Parathyroid adenoma (tissue), 2 donors: ENCODE results near the gene ARPC2.

Source experiments
- H2AFZ ChIP-seq: fragments of 300-600 bp; sonication (generic); one replicate; pipeline ENCODE4 v1.7.0; 2017; ENCODE audit warnings: antibody characterized with exemption, mild to moderate bottlenecking
- H3K27ac ChIP-seq: fragments of 300-600 bp; sonication (generic); one replicate; pipeline ENCODE4 v1.7.0; 2017
- H3K27me3 ChIP-seq: fragments of 300-600 bp; sonication (generic); one replicate; pipeline ENCODE4 v1.7.0; 2017; ENCODE audit warnings: low read length; ENCODE audit not compliant: control insufficient read depth, insufficient read depth
- H3K36me3 ChIP-seq: fragments of 300-600 bp; sonication (generic); one replicate; pipeline ENCODE4 v1.7.0; 2017; ENCODE audit warnings: low read length; ENCODE audit not compliant: control insufficient read depth, insufficient read depth
- H3K4me1 ChIP-seq: fragments of 300-600 bp; sonication (generic); one replicate; pipeline ENCODE4 v1.7.0; 2017; ENCODE audit warnings: control low read depth
- H3K4me2 ChIP-seq: fragments of 300-600 bp; sonication (generic); one replicate; pipeline ENCODE4 v1.7.0; 2017; ENCODE audit warnings: low read length
- H3K4me3 ChIP-seq: fragments of 300-600 bp; sonication (generic); one replicate; pipeline ENCODE4 v1.7.0; 2017; ENCODE audit warnings: low read depth, low read length
- H3K79me2 ChIP-seq: fragments of 300-600 bp; sonication (generic); one replicate; pipeline ENCODE4 v1.7.0; 2017; ENCODE audit warnings: control low read depth
- H3K9ac ChIP-seq: fragments of 300-600 bp; sonication (generic); one replicate; pipeline ENCODE4 v1.7.0; 2017; ENCODE audit warnings: mild to moderate bottlenecking
- H3K9me3 ChIP-seq: fragments of 300-600 bp; sonication (generic); one replicate; pipeline ENCODE4 v1.7.0; 2017; ENCODE audit warnings: low read length; ENCODE audit not compliant: control insufficient read depth
- CTCF ChIP-seq: fragments of 300-600 bp; sonication (generic); IDR thresholded peaks from one replicate; pipeline ENCODE4 v1.7.0; 2017; ENCODE audit warnings: antibody characterized with exemption, mild to moderate bottlenecking
- donor health status: primary hyperparathyroidism.

Gene ARPC2

GRCh38 chr2:218186876-218187275 is 30.1 kb upstream of the ARPC2 start:
- no peaks in the 10 kb centered on the region for H3K9me3 ChIP-seq
- H3K9ac ChIP-seq: no peak overlapping the region
- H3K27ac ChIP-seq: no peak overlapping the region
- no peaks in the 10 kb centered on the region for H3K79me2 ChIP-seq
- H3K27me3 ChIP-seq: no peaks in the 10 kb centered on the region
- peak overlapping the region; percentile 83 for H2AFZ ChIP-seq
- no peak overlapping the region for H3K4me2 ChIP-seq
- H3K4me3 ChIP-seq: no peak overlapping the region
- TF ChIP-seq CTCF: no peak
- H3K36me3 ChIP-seq: no peaks in the 10 kb centered on the region
- peaks cover 9% of the 10 kb centered on the region for H3K4me1 ChIP-seq

GRCh38 chr2:218187296-218188015 is 29.5 kb upstream of the ARPC2 start:
- no peaks in the 10 kb centered on the region for H3K79me2 ChIP-seq
- H2AFZ ChIP-seq: peak overlapping the region; percentile 83
- no peak overlapping the region for H3K9ac ChIP-seq
- H3K9me3 ChIP-seq: no peaks in the 10 kb centered on the region
- no peaks in the 10 kb centered on the region for H3K36me3 ChIP-seq
- no peak overlapping the region for H3K4me3 ChIP-seq
- no peak overlapping the region for H3K27ac ChIP-seq
- H3K4me1 ChIP-seq: peaks cover 9% of the 10 kb centered on the region
- no peaks in the 10 kb centered on the region for H3K27me3 ChIP-seq
- no peak overlapping the region for H3K4me2 ChIP-seq
- TF ChIP-seq CTCF: no peak

- no peak overlapping the region for H3K27ac ChIP-seq
- TF ChIP-seq CTCF: no peak
These were observed 28.5 kb upstream of the ARPC2 start for GRCh38 chr2:218188528-218188927.

GRCh38 chr2:218192902-218193430 is 24.0 kb upstream of the ARPC2 start:
- H3K9me3 ChIP-seq: no peaks in the 10 kb centered on the region
- no peaks in the 10 kb centered on the region for H3K27me3 ChIP-seq
- H3K4me3 ChIP-seq: no peak overlapping the region
- no peak overlapping the region for H3K4me2 ChIP-seq
- no peak for TF ChIP-seq CTCF
- no peak overlapping the region for H3K9ac ChIP-seq
- H3K36me3 ChIP-seq: no peaks in the 10 kb centered on the region
- H3K4me1 ChIP-seq: no peaks in the 10 kb centered on the region
- no peaks in the 10 kb centered on the region for H3K79me2 ChIP-seq
- no peak overlapping the region for H3K27ac ChIP-seq
- no peak overlapping the region for H2AFZ ChIP-seq

More at GRCh38 chr2:218188528-218188927, 28.5 kb upstream of the ARPC2 start:
- H3K4me2 ChIP-seq: no peak overlapping the region
- H3K36me3 ChIP-seq: no peaks in the 10 kb centered on the region
- no peak overlapping the region for H2AFZ ChIP-seq
- no peaks in the 10 kb centered on the region for H3K9me3 ChIP-seq
- no peak overlapping the region for H3K4me3 ChIP-seq
- peaks cover 9% of the 10 kb centered on the region for H3K4me1 ChIP-seq
- H3K79me2 ChIP-seq: no peaks in the 10 kb centered on the region
- no peaks in the 10 kb centered on the region for H3K27me3 ChIP-seq
- H3K9ac ChIP-seq: no peak overlapping the region

- Histone ChIP-seq H3K9ac (no peak overlapping the region), H3K27me3 (no peaks in the 10 kb centered on the region), H3K4me1 (no peaks in the 10 kb centered on the region), H2AFZ (no peak overlapping the region), H3K4me2 (no peak overlapping the region), H3K9me3 (no peaks in the 10 kb centered on the region), H3K79me2 (no peaks in the 10 kb centered on the region), H3K27ac (no peak overlapping the region), H3K36me3 (no peaks in the 10 kb centered on the region), H3K4me3 (no peak overlapping the region)
- TF ChIP-seq CTCF: no peak
These were observed 23.3 kb upstream of the ARPC2 start for GRCh38 chr2:218193701-218194100.
